Esophagus squamous epithelium (tissue), 4 donors: ENCODE data around the gene MZF1.

Source experiments
- POLR2A ChIP-seq, 4 donors: fragments of 450-650 bp; IDR thresholded peaks; one replicate each; pipeline ENCODE4 v1.6.1; 2017; ENCODE audit warnings: antibody characterized with exemption in 4 of 4, mild to moderate bottlenecking in 4 of 4, moderate library complexity in 3 of 4
- TF ChIP-seq, protein P1 (sequence below), 6 experiments: fragments of 450-650 bp in 4 of 6; fragments of 200-600 bp in 2 of 6; sonication (generic) in 2 of 6; IDR thresholded peaks; one replicate each; pipeline ENCODE4 v1.5.1; 2016 to 2019; ENCODE audit warnings: antibody characterized with exemption in 6 of 6, mild to moderate bottlenecking in 4 of 6, moderate library complexity in 4 of 6

DNA sequence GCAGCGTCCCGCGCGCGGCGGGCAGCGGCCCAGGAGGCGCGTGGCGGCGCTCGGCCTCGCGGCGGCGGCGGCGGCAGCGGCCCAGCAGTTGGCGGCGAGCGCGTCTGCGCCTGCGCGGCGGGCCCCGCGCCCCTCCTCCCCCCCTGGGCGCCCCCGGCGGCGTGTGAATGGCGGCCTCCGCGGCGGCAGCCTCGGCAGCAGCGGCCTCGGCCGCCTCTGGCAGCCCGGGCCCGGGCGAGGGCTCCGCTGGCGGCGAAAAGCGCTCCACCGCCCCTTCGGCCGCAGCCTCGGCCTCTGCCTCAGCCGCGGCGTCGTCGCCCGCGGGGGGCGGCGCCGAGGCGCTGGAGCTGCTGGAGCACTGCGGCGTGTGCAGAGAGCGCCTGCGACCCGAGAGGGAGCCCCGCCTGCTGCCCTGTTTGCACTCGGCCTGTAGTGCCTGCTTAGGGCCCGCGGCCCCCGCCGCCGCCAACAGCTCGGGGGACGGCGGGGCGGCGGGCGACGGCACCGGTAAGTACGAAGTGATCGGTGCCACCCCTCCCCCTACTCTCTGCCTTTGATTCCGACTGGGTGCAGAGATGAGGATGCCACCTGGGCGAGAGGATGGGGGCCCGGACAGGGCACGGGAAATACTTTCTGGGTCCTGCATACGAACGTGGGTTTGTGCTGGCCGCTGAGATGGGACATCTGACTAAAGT, 28.4 kb downstream of the MZF1 start:
- TF ChIP-seq POLR2A (IDR thresholded peaks at IDR 0.05), result no peak
- TF ChIP-seq, protein P1, sequence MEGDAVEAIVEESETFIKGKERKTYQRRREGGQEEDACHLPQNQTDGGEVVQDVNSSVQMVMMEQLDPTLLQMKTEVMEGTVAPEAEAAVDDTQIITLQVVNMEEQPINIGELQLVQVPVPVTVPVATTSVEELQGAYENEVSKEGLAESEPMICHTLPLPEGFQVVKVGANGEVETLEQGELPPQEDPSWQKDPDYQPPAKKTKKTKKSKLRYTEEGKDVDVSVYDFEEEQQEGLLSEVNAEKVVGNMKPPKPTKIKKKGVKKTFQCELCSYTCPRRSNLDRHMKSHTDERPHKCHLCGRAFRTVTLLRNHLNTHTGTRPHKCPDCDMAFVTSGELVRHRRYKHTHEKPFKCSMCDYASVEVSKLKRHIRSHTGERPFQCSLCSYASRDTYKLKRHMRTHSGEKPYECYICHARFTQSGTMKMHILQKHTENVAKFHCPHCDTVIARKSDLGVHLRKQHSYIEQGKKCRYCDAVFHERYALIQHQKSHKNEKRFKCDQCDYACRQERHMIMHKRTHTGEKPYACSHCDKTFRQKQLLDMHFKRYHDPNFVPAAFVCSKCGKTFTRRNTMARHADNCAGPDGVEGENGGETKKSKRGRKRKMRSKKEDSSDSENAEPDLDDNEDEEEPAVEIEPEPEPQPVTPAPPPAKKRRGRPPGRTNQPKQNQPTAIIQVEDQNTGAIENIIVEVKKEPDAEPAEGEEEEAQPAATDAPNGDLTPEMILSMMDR (IDR thresholded peaks at IDR 0.05), result no peak
